LNCaP clone FGC (cell line): ENCODE measurements around the gene SPNS1.

ENCODE experiments used
- DNase-seq: peaks from one replicate; pipeline ENCODE4 v3.0.0-alpha.2; 2011; ENCODE audit warnings: low read depth
- H3K4me3 ChIP-seq: 2 replicates; pipeline ENCODE4 v1.5.1; 2011; ENCODE audit warnings: mild to moderate bottlenecking, low read depth, low read length, control low read depth
- TF ChIP-seq, protein P1 (sequence below): IDR thresholded peaks from 2 replicates; pipeline ENCODE4 v1.5.1; 2012; ENCODE audit warnings: mild to moderate bottlenecking; ENCODE audit not compliant: control insufficient read depth, insufficient read depth; ENCODE audit errors: extremely low read depth

Gene SPNS1

DNA sequence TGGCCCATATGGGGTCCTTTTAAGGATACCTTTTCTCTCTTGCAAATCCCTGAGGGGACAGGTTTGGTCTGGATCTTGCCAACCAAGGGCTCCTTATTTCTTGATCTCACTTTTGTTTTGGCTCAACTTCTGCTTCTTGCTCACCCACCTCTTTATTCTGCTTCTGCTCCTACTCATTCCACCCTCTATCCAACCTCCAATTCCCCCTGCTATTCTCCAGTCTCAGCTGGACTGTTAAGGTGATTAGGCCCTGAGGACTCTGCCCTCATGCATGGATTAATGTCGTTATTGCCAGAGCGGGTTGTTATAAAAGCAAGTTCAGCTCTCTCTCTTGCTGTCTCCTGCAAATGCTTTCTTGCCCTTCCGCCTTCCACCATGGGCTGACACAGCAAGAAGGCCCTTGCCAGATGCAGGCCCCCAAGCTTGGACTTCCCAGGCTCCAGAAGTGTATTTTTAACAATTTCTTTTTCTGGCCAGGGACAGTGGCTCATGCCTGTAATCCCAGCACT, 40.0 kb downstream of the SPNS1 start:
- TF ChIP-seq, protein P1, sequence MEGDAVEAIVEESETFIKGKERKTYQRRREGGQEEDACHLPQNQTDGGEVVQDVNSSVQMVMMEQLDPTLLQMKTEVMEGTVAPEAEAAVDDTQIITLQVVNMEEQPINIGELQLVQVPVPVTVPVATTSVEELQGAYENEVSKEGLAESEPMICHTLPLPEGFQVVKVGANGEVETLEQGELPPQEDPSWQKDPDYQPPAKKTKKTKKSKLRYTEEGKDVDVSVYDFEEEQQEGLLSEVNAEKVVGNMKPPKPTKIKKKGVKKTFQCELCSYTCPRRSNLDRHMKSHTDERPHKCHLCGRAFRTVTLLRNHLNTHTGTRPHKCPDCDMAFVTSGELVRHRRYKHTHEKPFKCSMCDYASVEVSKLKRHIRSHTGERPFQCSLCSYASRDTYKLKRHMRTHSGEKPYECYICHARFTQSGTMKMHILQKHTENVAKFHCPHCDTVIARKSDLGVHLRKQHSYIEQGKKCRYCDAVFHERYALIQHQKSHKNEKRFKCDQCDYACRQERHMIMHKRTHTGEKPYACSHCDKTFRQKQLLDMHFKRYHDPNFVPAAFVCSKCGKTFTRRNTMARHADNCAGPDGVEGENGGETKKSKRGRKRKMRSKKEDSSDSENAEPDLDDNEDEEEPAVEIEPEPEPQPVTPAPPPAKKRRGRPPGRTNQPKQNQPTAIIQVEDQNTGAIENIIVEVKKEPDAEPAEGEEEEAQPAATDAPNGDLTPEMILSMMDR = no peak
- no peak for DNase-seq
- no peak overlapping the region for H3K4me3 ChIP-seq

DNA sequence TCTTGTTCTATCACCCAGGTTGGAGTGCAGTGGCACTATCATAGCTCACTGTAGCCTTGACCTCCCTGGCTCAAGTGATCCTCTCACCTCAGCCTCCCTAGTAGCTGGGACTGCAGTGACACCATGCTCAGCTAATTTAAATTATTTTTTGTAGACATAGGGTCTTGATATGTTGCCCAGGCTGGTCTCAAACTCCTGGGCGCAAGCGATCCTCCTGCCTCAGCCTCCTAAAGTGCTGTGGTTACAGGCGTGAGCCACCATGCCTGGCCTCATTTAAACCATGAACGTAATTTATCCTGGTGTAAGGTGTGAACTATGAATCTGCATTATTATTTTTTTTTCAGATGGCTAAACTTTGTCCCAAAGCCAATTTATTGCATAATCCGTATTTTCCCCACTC, 47.6 kb downstream of the SPNS1 start:
- DNase-seq = no peak
- TF ChIP-seq, protein P1 = no peak
- H3K4me3 ChIP-seq = no peak overlapping the region

DNA sequence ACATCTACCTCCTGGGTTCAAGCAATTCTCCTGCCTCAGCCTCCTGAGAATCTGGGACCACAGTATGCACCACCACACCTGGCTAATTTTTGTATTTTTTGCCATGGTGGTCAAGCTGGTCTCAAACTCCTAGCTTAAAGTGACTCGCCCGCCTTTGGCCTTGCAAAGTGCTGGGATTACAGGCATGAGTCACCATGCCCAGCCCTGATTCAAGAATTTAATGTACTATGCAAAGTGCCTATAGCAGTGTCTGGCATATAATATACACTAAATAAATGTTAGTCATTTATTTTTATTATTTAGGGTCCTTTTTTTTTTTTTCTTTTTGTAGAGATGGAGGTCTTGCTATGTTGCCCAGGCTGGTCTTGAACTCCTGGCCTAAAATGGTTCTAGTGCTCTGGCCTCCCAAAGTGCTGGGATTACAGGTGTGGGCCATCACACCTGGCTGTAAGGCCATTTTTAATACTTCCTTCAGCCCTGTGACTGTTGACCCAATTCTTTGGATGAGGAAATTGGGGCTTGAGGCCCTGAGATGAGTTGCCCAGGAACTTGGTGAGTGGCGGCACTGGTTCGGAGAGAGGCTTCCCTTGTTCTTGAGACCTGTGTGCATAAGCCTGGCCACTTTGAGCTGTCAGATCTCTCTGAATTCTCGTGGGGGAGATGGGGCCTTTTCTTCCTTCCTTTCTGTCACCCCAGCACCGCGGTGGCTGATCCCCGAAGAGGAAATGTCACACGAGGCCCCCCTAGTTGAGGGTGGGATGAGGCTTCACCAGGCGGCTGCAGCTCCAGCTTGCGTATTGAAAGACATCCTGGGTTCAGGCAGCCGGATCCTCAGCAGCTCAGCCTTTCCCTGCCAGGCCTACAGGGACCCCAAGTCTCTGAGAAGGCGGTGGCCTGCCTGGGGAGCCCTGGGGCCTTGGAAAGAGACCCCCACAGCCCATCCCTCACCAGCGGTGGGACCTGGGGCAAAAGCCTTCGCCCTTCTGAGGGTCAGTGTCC, 49.0 kb downstream of the SPNS1 start:
- DNase-seq = no peak
- no peak overlapping the region for H3K4me3 ChIP-seq
- TF ChIP-seq, protein P1 = no peak

DNA sequence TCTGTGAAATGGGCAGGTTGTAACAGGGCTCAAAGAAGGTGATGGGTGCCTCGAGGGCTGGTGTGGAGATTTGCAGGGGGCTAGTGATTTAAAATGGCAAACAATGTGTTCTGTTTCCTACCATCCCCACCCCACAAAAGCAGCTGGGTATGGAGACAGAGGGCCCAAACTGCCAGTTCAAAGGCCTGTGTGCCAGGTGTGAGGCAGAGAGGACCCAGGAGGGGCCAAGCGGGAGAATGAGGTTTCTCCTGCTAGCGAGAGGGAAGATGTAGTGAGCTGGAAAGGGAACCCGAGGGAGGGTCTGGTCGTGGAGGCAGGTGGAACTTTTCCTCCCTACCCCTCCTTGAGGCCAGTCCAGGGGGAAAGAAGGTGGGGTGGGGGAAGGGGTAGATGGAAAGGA, 49.7 kb downstream of the SPNS1 start:
- no peak for DNase-seq
- TF ChIP-seq, protein P1 = no peak
- H3K4me3 ChIP-seq = no peak overlapping the region

GRCh38 chr16:29025218-29025617, 50.6 kb downstream of the SPNS1 start:
- TF ChIP-seq, protein P1 = no peak
- H3K4me3 ChIP-seq = no peak overlapping the region
- no peak for DNase-seq

- DNase-seq = no peak
- TF ChIP-seq, protein P1 = no peak
- H3K4me3 ChIP-seq = no peak overlapping the region
Measured at GRCh38 chr16:29025735-29026134, 51.2 kb downstream of the SPNS1 start.
